SU-DHL-6 (cell line): Measurements from ENCODE around the gene FAM228B.

Source experiments
- H2AFZ ChIP-seq: fragments of 200-600 bp; sonication (generic); 2 replicates; pipeline ENCODE4 v1.6.1; 2014; ENCODE audit warnings: low read depth, mild to moderate bottlenecking, moderate library complexity, mixed read lengths, antibody characterized with exemption, low read length; ENCODE audit not compliant: severe bottlenecking
- H3F3A ChIP-seq: fragments of 200-600 bp; shearing (Covaris generic); 2 replicates; pipeline ENCODE4 v1.6.0; 2016; ENCODE audit warnings: antibody characterized with exemption, mild to moderate bottlenecking; ENCODE audit not compliant: insufficient read depth
- H3K27ac ChIP-seq: fragments of 200-600 bp; sonication (generic); 2 replicates; pipeline ENCODE4 v1.5.1; 2016; ENCODE audit warnings: low read depth, mild to moderate bottlenecking, low read length, moderate library complexity, mixed read lengths
- H3K27me3 ChIP-seq: fragments of 200-600 bp; sonication (generic), shearing (Covaris generic); 2 replicates; pipeline ENCODE4 v1.6.0; 2014; ENCODE audit warnings: mild to moderate bottlenecking, low read length
- H3K36me3 ChIP-seq: fragments of 200-600 bp; sonication (generic); 2 replicates; pipeline ENCODE4 v1.6.1; 2014; ENCODE audit warnings: mild to moderate bottlenecking, low read length, mixed read lengths
- H3K4me2 ChIP-seq: fragments of 300-600, 200-600 bp; shearing (Covaris generic), sonication (generic); 2 replicates; pipeline ENCODE4 v1.6.0; 2014; ENCODE audit warnings: low read length, low read depth, mild to moderate bottlenecking; ENCODE audit not compliant: poor library complexity, severe bottlenecking
- H3K4me3 ChIP-seq: fragments of 200-600 bp; sonication (generic); 2 replicates; pipeline ENCODE4 v1.5.1; 2014; ENCODE audit warnings: antibody characterized with exemption, low read length, mild to moderate bottlenecking, mixed read lengths; ENCODE audit not compliant: insufficient read depth, poor library complexity, severe bottlenecking
- H3K79me2 ChIP-seq: fragments of 200-600 bp; sonication (generic); 2 replicates; pipeline ENCODE4 v1.6.1; 2014; ENCODE audit warnings: mild to moderate bottlenecking, low read length, moderate library complexity; ENCODE audit not compliant: insufficient read depth
- H3K9ac ChIP-seq: fragments of 200-600 bp; sonication (generic); 2 replicates; pipeline ENCODE4 v1.7.0; 2014; ENCODE audit warnings: mild to moderate bottlenecking, low read length
- H3K9me2 ChIP-seq: fragments of 200-600 bp; sonication (generic); replicated peaks from 2 replicates; pipeline ENCODE4 v1.6.1; 2014; ENCODE audit warnings: low read length; ENCODE audit not compliant: insufficient read depth
- H3K9me3 ChIP-seq: fragments of 200-600 bp; sonication (generic); 2 replicates; pipeline ENCODE4 v1.6.1; 2014; ENCODE audit warnings: low read length, mixed read lengths; ENCODE audit not compliant: insufficient read depth
- H4K20me1 ChIP-seq: fragments of 200-600 bp; sonication (generic); 2 replicates; pipeline ENCODE4 v1.6.1; 2014; ENCODE audit warnings: low read depth, mild to moderate bottlenecking, antibody characterized with exemption, low read length, moderate library complexity, mixed read lengths
- CTCF ChIP-seq: fragments of 200-600 bp; sonication (generic); IDR thresholded peaks from one replicate; pipeline ENCODE4 v1.5.1; 2017; ENCODE audit warnings: antibody characterized with exemption, mild to moderate bottlenecking, low read length, moderate library complexity; ENCODE audit not compliant: insufficient read depth, poor library complexity, severe bottlenecking
- EZH2phosphoT487 ChIP-seq: fragments of 200-600 bp; sonication (generic), shearing (Covaris generic); conservative IDR thresholded peaks from 2 replicates; pipeline ENCODE4 v1.6.1; 2018; ENCODE audit warnings: mild to moderate bottlenecking, antibody characterized with exemption, low read length, moderate library complexity, mixed read lengths

The FAM228B gene

GRCh38 chr2:24211408-24211807, 88.1 kb downstream of the FAM228B start:
- H3K79me2 ChIP-seq: no peaks in the 10 kb centered on the region
- no peak overlapping the region for H3K4me2 ChIP-seq
- H3K9ac ChIP-seq: no peak overlapping the region
- 0 out of 2 replicates have a peak, but pooled peaks cover 2% of the 10 kb centered on the region for H3K36me3 ChIP-seq
- H3K27me3 ChIP-seq: no peaks in the 10 kb centered on the region
- no peaks in the 10 kb centered on the region for H3K9me2 ChIP-seq
- no peak overlapping the region for H2AFZ ChIP-seq
- no peaks in the 10 kb centered on the region for H3K9me3 ChIP-seq
- H3F3A ChIP-seq: peaks cover 7% of the 10 kb centered on the region; the same call in 1 of the 2 replicates
- no peak overlapping the region for H3K27ac ChIP-seq
- TF ChIP-seq EZH2phosphoT487 (no peak), CTCF (no peak)
- no peak overlapping the region for H3K4me3 ChIP-seq
- H4K20me1 ChIP-seq: no peaks in the 10 kb centered on the region

GRCh38 chr2:24214880-24215279, 91.6 kb downstream of the FAM228B start:
- Histone ChIP-seq H4K20me1 (no peaks in the 10 kb centered on the region), H3K9me2 (no peaks in the 10 kb centered on the region), H3K27me3 (no peaks in the 10 kb centered on the region), H3K4me2 (peak overlapping the region; percentile 33), H3K27ac (peak overlapping the region; percentile 33; the same call in 1 of the 2 replicates), H3K9ac (no peak overlapping the region), H3F3A (peaks cover 7% of the 10 kb centered on the region; the same call in 1 of the 2 replicates), H3K36me3 (0 out of 2 replicates have a peak, but pooled peaks cover 2% of the 10 kb centered on the region), H2AFZ (no peak overlapping the region), H3K9me3 (no peaks in the 10 kb centered on the region), H3K4me3 (no peak overlapping the region), H3K79me2 (no peaks in the 10 kb centered on the region)
- TF ChIP-seq EZH2phosphoT487: no peak
- TF ChIP-seq CTCF: no peak
